Measurements from ENCODE around the gene NCOA5. TPM values are rescaled to one million over a fixed set of nuclear protein-coding genes. Genes with fewer than 3 reads are reported as not detected.
A peak's percentile ranks its signal among the peaks of the same experiment; 100 is the strongest.

The NCOA5 gene
- total RNA-seq, 3 donors from 2014 or later (not counting 1 experiment from before 2014, with no cell fraction given), result 8.8 to 18.4 (median 18.0) TPM

GRCh38 chr20:46108976-46109375 lies 19.2 kb upstream of the NCOA5 start:
- no peaks in the 10 kb centered on the region for H3K9me3 ChIP-seq (ENCODE audit: control insufficient read depth, insufficient read depth, low read length)
- no peak overlapping the region for H3K27ac Mint-ChIP-seq
- ATAC-seq, result no peak
- no peaks in the 10 kb centered on the region for H3K9me3 Mint-ChIP-seq
- TF ChIP-seq CTCF (IDR thresholded peaks at IDR 0.05), result no peak
- H3K27me3 ChIP-seq (ENCODE audit: control insufficient read depth, insufficient read depth, low read length), result peaks cover 4% of the 10 kb centered on the region
- H3K4me1 Mint-ChIP-seq, result no peaks in the 10 kb centered on the region
- no peak overlapping the region for H3K4me3 ChIP-seq (ENCODE audit: low read length)
- H3K4me3 Mint-ChIP-seq, result no peak overlapping the region
- intact Hi-C loops (cut with micrococcal nuclease), result no loop called here
- no peaks in the 10 kb centered on the region for H3K36me3 ChIP-seq (ENCODE audit: control insufficient read depth, insufficient read depth, low read length)
- peaks cover 36 to 76% of the 10 kb centered on the region in 2 donors for H3K27me3 Mint-ChIP-seq (ENCODE audit: low read depth in 2 of 2)
- no peak for DNase-seq
- 91% methylated on average over 11 of the region's 14 CpGs for WGBS (ENCODE audit: insufficient coverage)
- H3K4me1 ChIP-seq (ENCODE audit: control insufficient read depth, insufficient read depth, low read length), result peaks cover 5% of the 10 kb centered on the region
- peak overlapping the region; percentile 49 for H3K27ac ChIP-seq (ENCODE audit: low read length)
- H3K36me3 Mint-ChIP-seq, result no peaks in the 10 kb centered on the region

- Mint-ChIP-seq H3K36me3 (no peaks in the 10 kb centered on the region), H3K27me3 (ENCODE audit: low read depth in 2 of 2) (peaks cover 32 to 71% of the 10 kb centered on the region in 2 donors), H3K27ac (no peak overlapping the region), H3K4me1 (no peaks in the 10 kb centered on the region), H3K4me3 (no peak overlapping the region), H3K9me3 (no peaks in the 10 kb centered on the region)
- no peaks in the 10 kb centered on the region for H3K9me3 ChIP-seq (ENCODE audit: control insufficient read depth, insufficient read depth, low read length)
- TF ChIP-seq CTCF (IDR thresholded peaks at IDR 0.05), result no peak
- H3K4me1 ChIP-seq (ENCODE audit: control insufficient read depth, insufficient read depth, low read length), result peaks cover 5% of the 10 kb centered on the region
- H3K4me3 ChIP-seq (ENCODE audit: low read length), result no peak overlapping the region
- H3K27me3 ChIP-seq (ENCODE audit: control insufficient read depth, insufficient read depth, low read length), result peaks cover 4% of the 10 kb centered on the region
- 40% methylated on average over 5 of the region's 5 CpGs for WGBS (ENCODE audit: insufficient coverage)
- H3K36me3 ChIP-seq (ENCODE audit: control insufficient read depth, insufficient read depth, low read length), result no peaks in the 10 kb centered on the region
- peak in 1 of 3 donors; percentile 36 for ATAC-seq
- intact Hi-C loops (cut with micrococcal nuclease), result no loop called here
- H3K27ac ChIP-seq (ENCODE audit: low read length), result peak overlapping the region; percentile 49
- peak in 1 of 2 donors; percentile 9 for DNase-seq
These were observed 18.7 kb upstream of the NCOA5 start for GRCh38 chr20:46108435-46108841.

GRCh38 chr20:46107061-46107460 lies 17.3 kb upstream of the NCOA5 start:
- Mint-ChIP-seq H3K9me3 (no peaks in the 10 kb centered on the region), H3K4me1 (no peaks in the 10 kb centered on the region), H3K4me3 (no peak overlapping the region), H3K27ac (no peak overlapping the region), H3K27me3 (ENCODE audit: low read depth in 2 of 2) (peaks cover 38 to 75% of the 10 kb centered on the region in 2 donors), H3K36me3 (no peaks in the 10 kb centered on the region)
- no peaks in the 10 kb centered on the region for H3K36me3 ChIP-seq (ENCODE audit: control insufficient read depth, insufficient read depth, low read length)
- H3K4me1 ChIP-seq (ENCODE audit: control insufficient read depth, insufficient read depth, low read length), result peaks cover 5% of the 10 kb centered on the region
- H3K4me3 ChIP-seq (ENCODE audit: low read length), result no peak overlapping the region
- ATAC-seq, result no peak
- TF ChIP-seq CTCF (IDR thresholded peaks at IDR 0.05), result no peak
- H3K27ac ChIP-seq (ENCODE audit: low read length), result no peak overlapping the region
- WGBS (ENCODE audit: insufficient coverage), result 86% methylated on average over 6 of the region's 6 CpGs
- no peaks in the 10 kb centered on the region for H3K9me3 ChIP-seq (ENCODE audit: control insufficient read depth, insufficient read depth, low read length)
- H3K27me3 ChIP-seq (ENCODE audit: control insufficient read depth, insufficient read depth, low read length), result peaks cover 4% of the 10 kb centered on the region
- no peak for DNase-seq
- intact Hi-C loops (cut with micrococcal nuclease), result no loop called here

- H3K4me1 ChIP-seq (ENCODE audit: control insufficient read depth, insufficient read depth, low read length), result peaks cover 5% of the 10 kb centered on the region
- no peaks in the 10 kb centered on the region for H3K4me1 Mint-ChIP-seq
- intact Hi-C loops (cut with micrococcal nuclease), result no loop called here
- DNase-seq (no peak), ATAC-seq (no peak)
- peaks cover 4% of the 10 kb centered on the region for H3K27me3 ChIP-seq (ENCODE audit: control insufficient read depth, insufficient read depth, low read length)
- H3K9me3 ChIP-seq (ENCODE audit: control insufficient read depth, insufficient read depth, low read length), result no peaks in the 10 kb centered on the region
- H3K4me3 Mint-ChIP-seq, result no peak overlapping the region
- peaks cover 45 to 81% of the 10 kb centered on the region in 2 donors for H3K27me3 Mint-ChIP-seq (ENCODE audit: low read depth in 2 of 2)
- WGBS (ENCODE audit: insufficient coverage), result 70% methylated on average over 3 of the region's 3 CpGs
- no peak for TF ChIP-seq CTCF (IDR thresholded peaks at IDR 0.05)
- H3K9me3 Mint-ChIP-seq, result no peaks in the 10 kb centered on the region
- no peak overlapping the region for H3K4me3 ChIP-seq (ENCODE audit: low read length)
- H3K36me3 ChIP-seq (ENCODE audit: control insufficient read depth, insufficient read depth, low read length), result no peaks in the 10 kb centered on the region
- H3K27ac Mint-ChIP-seq, result no peak overlapping the region
- no peak overlapping the region for H3K27ac ChIP-seq (ENCODE audit: low read length)
- no peaks in the 10 kb centered on the region for H3K36me3 Mint-ChIP-seq
These were observed 14.5 kb upstream of the NCOA5 start for GRCh38 chr20:46104262-46104661.
